HG03108 (cell line): Measurements from ENCODE around the gene PSMC4.
"Not testable (repeated sequence)": the region's sequence is repeated elsewhere in the genome, so short reads cannot be mapped to it uniquely, and the experiment has no call there.

Source experiments
- ATAC-seq: cut with Tn5 transposase; IDR thresholded peaks from one replicate; pipeline ENCODE4 v1.9.1; 2021; ENCODE audit warnings: moderate library complexity; ENCODE audit not compliant: unreplicated experiment

Gene PSMC4

DNA sequence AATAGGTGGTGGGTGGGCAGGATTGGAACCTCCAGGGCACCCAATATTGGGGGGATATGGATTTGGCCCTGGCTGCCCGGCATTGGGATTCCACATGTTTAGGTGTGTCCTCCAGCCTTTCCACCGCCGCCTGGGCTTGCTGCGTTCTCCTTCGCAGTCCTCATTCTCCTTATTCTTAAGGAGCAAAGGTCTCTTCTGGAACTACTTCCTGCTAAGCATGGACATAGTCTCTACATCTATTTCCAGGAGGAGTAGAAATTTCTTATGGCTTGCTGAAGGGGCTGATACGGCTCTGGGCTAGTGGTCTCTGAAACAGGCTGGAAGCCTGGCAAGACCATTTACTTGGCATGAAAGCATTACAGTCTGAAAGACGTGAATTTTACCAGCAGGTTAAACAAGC is 27.4 kb upstream of the PSMC4 start:
- no peak for ATAC-seq

DNA sequence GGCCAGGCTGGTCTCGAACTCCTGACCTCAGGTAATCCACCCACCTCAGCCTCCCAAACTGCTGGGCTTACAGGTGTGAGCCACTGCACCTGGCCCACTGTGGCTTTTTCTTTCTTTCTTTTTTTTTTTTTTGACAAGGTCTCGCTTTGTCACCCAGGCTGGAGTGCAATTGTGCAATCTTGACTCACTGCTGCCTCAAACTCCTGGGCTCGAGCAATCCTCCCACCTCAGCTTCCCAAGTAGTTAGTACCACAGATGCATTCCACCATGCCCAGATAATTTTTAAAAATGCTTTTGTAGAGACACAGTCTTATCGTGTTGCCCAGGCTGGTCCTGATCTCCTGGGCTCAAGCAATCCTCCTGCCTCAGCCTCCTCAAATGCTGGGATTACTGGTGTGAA is 24.4 kb upstream of the PSMC4 start:
- no peak for ATAC-seq

DNA sequence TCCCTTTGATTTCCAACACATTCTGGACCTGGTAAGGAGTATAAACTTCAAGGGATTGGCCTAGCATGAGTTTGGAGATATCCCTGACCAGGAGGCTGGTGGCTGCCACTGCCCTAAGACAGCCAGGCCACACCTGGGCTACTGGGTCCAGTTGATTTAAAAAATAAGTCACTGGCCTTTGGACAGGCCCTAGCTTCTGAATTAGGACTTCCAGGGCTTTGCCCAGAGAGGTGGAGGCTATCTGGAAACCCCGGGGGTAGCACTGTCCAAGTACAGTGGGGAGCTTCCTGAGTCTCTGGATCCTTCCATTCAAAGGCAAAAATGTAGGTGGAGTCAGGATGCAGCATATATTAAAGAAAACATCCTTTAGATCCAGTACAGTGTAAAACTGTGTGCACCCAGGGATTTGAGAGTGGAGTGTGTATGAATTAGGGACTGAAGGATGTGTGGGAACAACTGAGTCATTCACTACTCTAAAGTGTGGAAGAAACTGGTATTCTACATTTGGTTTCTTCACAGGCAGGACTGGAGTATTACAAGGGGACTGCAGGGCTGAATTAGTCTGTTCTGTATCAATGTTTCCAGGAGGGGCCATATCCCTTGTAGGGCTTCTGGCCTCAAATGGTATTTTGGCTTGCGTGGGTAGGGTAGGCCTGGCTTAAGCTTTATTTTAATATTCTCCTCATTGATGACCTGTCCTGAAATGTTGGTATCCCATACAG is 21.8 kb upstream of the PSMC4 start:
- ATAC-seq, result no peak

- ATAC-seq, result no peak
Measured at GRCh38 chr19:39951065-39951650, 19.8 kb upstream of the PSMC4 start.

- ATAC-seq, result no peak
Measured at GRCh38 chr19:39951686-39952085, 19.3 kb upstream of the PSMC4 start.

GRCh38 chr19:39953915-39954314 is 17.1 kb upstream of the PSMC4 start:
- ATAC-seq, result no peak

DNA sequence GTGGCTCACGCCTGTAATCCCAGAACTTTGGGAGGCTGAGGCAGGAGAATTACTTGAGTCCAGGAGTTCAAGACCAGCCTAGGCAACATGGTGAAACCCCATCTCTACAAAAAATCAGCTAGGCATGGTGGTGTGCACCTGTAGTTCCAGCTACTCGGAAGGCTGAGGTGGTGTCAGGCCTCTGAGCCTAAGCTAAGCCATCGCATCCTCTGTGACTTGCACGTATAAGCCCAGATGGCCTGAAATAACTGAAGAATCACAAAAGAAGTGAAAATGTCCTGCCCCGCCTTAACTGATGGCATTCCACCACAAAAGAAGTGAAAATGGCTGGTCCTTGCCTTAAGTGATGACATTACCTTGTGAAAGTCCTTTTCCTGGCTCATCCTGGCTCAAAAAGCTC is 13.1 kb upstream of the PSMC4 start:
- not testable (repeated sequence) for ATAC-seq

DNA sequence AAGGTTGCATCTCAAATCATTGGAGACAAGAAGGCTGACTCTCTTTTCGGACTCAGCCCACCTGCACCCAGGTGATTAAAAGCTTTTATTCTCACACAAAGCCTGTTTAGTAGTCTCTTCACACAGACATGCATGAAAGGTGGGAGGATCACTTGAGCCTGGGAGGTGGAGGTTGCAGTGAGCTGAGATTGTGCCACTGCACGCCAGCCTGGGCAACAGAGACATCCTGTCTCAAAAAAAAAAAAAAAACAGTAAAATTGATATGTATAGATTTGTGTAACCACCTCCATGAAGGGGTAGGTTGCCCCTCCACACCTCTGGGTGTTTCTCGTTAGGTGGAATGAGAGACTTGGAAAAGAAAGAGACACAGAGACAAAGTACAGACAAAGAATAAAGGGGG is 12.0 kb upstream of the PSMC4 start:
- not testable (repeated sequence) for ATAC-seq

- ATAC-seq, result not testable (repeated sequence)
Measured at GRCh38 chr19:39959407-39959806, 11.6 kb upstream of the PSMC4 start.

GRCh38 chr19:39963898-39964297 is 7.1 kb upstream of the PSMC4 start:
- ATAC-seq, result no peak

DNA sequence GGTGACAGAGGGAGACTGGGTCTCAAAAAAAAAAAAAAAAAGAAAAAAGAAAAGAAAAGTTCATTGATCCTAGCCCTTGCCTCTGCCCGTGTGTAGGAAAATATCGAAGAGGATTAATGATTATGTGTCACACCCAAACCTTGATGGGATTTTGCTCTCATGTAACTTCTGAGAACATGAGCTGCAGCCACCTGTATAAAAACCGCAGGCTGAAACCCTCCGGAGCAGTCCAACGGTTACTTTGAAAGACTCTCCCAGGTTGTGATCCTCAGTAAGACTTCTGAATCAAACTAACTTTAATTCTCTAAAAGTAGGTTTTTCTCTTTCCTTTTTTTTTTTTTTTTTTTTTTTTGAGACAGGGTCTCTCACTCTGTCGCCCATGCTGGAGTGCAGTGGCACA is 4.3 kb upstream of the PSMC4 start:
- ATAC-seq, result no peak

GRCh38 chr19:39967561-39967960 is 3.4 kb upstream of the PSMC4 start:
- ATAC-seq, result no peak

GRCh38 chr19:39968789-39969188 is 2.2 kb upstream of the PSMC4 start:
- no peak for ATAC-seq

- ATAC-seq, result no peak
Measured at GRCh38 chr19:39969266-39969665, 1.7 kb upstream of the PSMC4 start.

- ATAC-seq, result no peak
Measured at GRCh38 chr19:39969681-39970424, 1.1 kb upstream of the PSMC4 start.

- no peak for ATAC-seq
Measured at GRCh38 chr19:39970425-39970674, 615 bp upstream of the PSMC4 start.

DNA sequence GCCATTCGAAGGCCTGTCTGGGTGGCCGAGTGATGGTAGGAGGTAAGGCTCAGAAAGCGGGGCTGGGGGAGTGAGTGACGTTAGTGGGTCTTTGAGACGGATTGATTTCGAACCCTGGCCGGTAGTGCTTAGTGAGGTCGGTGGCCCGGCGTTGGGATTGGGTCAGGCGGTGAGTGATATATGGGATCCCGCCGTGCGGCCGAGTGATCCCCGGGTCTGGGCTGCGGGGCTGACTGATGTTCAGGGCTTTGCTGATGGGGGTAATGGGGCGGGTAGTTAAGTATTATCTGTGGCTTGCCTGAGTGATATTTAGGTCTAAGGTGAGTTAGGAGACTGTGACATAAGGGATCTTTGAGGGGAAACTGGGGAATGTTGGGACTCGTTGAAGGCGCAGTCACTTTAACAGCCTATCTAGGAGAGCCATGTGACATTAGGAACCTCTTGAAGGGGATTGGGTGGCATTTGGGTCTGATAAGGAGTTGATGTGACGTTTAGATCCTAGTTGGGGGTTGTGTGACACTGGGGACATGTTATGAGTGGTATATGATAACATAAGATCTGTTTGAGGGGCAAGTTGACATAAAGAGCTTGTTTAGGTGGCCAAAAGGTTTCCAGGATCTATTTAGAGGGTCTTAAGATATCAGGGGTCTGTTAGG is 543 bp downstream of the PSMC4 start:
- no peak for ATAC-seq

GRCh38 chr19:39974377-39975155 is 3.6 kb downstream of the PSMC4 start:
- no peak for ATAC-seq

- ATAC-seq, result no peak
Measured at GRCh38 chr19:39982883-39983282, 11.9 kb downstream of the PSMC4 start.

DNA sequence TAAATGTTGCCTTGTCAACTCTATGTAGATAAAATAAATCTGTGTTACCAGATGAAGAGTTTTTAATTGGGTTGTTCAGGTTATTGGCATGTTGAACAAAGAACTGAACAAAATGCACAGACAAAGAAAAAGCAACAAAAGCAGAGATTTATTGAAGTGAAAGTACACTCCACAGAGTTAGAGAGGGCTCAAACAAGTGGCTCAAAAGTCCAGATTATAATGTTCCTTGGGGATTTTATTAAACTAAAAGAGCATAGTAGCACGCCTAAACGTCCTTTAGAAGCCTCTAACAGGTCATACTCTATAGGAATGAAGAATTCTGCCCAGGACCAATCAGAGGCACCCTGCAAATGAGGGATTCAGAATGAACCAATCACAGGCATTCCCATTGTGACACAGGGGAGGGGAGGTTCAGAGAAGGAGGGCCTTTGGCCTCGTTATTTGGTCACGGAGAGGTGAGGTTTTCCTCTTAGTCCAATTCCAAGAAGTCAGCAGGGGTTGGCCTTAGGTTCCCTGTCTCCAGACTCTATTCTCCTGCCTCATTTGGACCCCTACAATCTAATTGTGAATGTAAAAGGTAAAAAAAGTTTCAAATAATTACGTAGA is 12.8 kb downstream of the PSMC4 start:
- ATAC-seq, result no peak

DNA sequence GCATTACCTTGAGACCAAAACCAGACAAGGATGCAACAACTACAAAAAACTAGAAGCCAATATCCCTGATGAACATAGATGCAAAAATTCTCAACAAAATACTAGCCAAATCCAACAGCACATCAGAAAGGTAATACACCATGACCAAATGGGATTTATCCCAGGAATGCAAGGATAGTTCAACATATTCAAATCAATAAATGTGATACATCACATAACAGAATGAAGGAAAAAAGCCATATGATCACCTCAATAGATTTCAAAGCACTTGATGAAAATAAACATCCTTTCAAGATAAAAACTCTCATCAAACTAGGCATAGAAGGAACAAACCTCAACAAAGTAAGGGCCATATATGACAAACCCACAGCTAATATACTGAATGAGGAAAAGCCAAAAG is 15.7 kb downstream of the PSMC4 start:
- ATAC-seq, result no peak
